ENCODE measurements around the gene TBC1D22B.

The TBC1D22B gene

GRCh38 chr6:37357860-37358259, 100.3 kb downstream of the TBC1D22B start:
- WGBS, 2 experiments (ENCODE audit: insufficient coverage in 2 of 2), result 86 to 100% methylated on average over 1 of the region's 2 CpGs
- no peak overlapping the region for H3K27ac ChIP-seq (ENCODE audit: low read depth, low read length, severe bottlenecking)

GRCh38 chr6:37359039-37359438, 101.5 kb downstream of the TBC1D22B start:
- Histone ChIP-seq H3K4me3 (ENCODE audit: extremely low read depth, insufficient read depth, low read length, poor library complexity, severe bottlenecking) (no peak overlapping the region), H3K27ac (ENCODE audit: low read depth, low read length, severe bottlenecking) (no peak overlapping the region), H3K4me1 (ENCODE audit: control insufficient read depth, insufficient read depth, low read length, poor library complexity, severe bottlenecking) (peaks cover 5% of the 10 kb centered on the region), H3K9me3 (ENCODE audit: control insufficient read depth, low read length) (no peaks in the 10 kb centered on the region), H3K36me3 (ENCODE audit: control insufficient read depth, insufficient read depth, low read length) (peaks cover 11% of the 10 kb centered on the region)
- WGBS, 2 experiments (ENCODE audit: insufficient coverage in 2 of 2), result 96 to 100% methylated on average over 2 to 3 of the region's 3 CpGs

More at GRCh38 chr6:37357860-37358259, 100.3 kb downstream of the TBC1D22B start:
- Histone ChIP-seq H3K36me3 (ENCODE audit: control insufficient read depth, insufficient read depth, low read length) (peaks cover 11% of the 10 kb centered on the region), H3K4me3 (ENCODE audit: extremely low read depth, insufficient read depth, low read length, poor library complexity, severe bottlenecking) (no peak overlapping the region), H3K4me1 (ENCODE audit: control insufficient read depth, insufficient read depth, low read length, poor library complexity, severe bottlenecking) (peaks cover 5% of the 10 kb centered on the region), H3K9me3 (ENCODE audit: control insufficient read depth, low read length) (no peaks in the 10 kb centered on the region)

GRCh38 chr6:37362101-37362828, 104.7 kb downstream of the TBC1D22B start:
- 100% methylated on average over 1 to 2 of the region's 2 CpGs for WGBS, 2 experiments (ENCODE audit: insufficient coverage in 2 of 2)
- no peak overlapping the region for H3K4me3 ChIP-seq (ENCODE audit: extremely low read depth, insufficient read depth, low read length, poor library complexity, severe bottlenecking)
- no peak overlapping the region for H3K27ac ChIP-seq (ENCODE audit: low read depth, low read length, severe bottlenecking)
- no peaks in the 10 kb centered on the region for H3K9me3 ChIP-seq (ENCODE audit: control insufficient read depth, low read length)
- H3K36me3 ChIP-seq (ENCODE audit: control insufficient read depth, insufficient read depth, low read length), result peaks cover 14% of the 10 kb centered on the region
- peaks cover 2% of the 10 kb centered on the region for H3K4me1 ChIP-seq (ENCODE audit: control insufficient read depth, insufficient read depth, low read length, poor library complexity, severe bottlenecking)

- WGBS, 2 experiments (ENCODE audit: insufficient coverage in 2 of 2), result 71 to 86% methylated on average over 1 of the region's 2 CpGs
- Histone ChIP-seq H3K36me3 (ENCODE audit: control insufficient read depth, insufficient read depth, low read length) (peaks cover 34% of the 10 kb centered on the region), H3K9me3 (ENCODE audit: control insufficient read depth, low read length) (no peaks in the 10 kb centered on the region), H3K4me3 (ENCODE audit: extremely low read depth, insufficient read depth, low read length, poor library complexity, severe bottlenecking) (no peak overlapping the region), H3K4me1 (ENCODE audit: control insufficient read depth, insufficient read depth, low read length, poor library complexity, severe bottlenecking) (peaks cover 7% of the 10 kb centered on the region), H3K27ac (ENCODE audit: low read depth, low read length, severe bottlenecking) (no peak overlapping the region)
These were observed 108.2 kb downstream of the TBC1D22B start for GRCh38 chr6:37365791-37366190.

- Histone ChIP-seq H3K27ac (ENCODE audit: low read depth, low read length, severe bottlenecking) (no peak overlapping the region), H3K9me3 (ENCODE audit: control insufficient read depth, low read length) (no peaks in the 10 kb centered on the region), H3K4me3 (ENCODE audit: extremely low read depth, insufficient read depth, low read length, poor library complexity, severe bottlenecking) (no peak overlapping the region), H3K36me3 (ENCODE audit: control insufficient read depth, insufficient read depth, low read length) (peaks cover 33% of the 10 kb centered on the region), H3K4me1 (ENCODE audit: control insufficient read depth, insufficient read depth, low read length, poor library complexity, severe bottlenecking) (peaks cover 7% of the 10 kb centered on the region)
- WGBS, 2 experiments (ENCODE audit: insufficient coverage in 2 of 2), result 90% methylated on average over 2 of the region's 3 CpGs; no CpG with 5 or more reads in 1 of the 2 experiments
These were observed 109.3 kb downstream of the TBC1D22B start for GRCh38 chr6:37366910-37367309.

GRCh38 chr6:37368961-37369320, 111.4 kb downstream of the TBC1D22B start:
- no peak overlapping the region for H3K4me3 ChIP-seq (ENCODE audit: extremely low read depth, insufficient read depth, low read length, poor library complexity, severe bottlenecking)
- H3K9me3 ChIP-seq (ENCODE audit: control insufficient read depth, low read length), result no peaks in the 10 kb centered on the region
- H3K4me1 ChIP-seq (ENCODE audit: control insufficient read depth, insufficient read depth, low read length, poor library complexity, severe bottlenecking), result peaks cover 7% of the 10 kb centered on the region
- peaks cover 38% of the 10 kb centered on the region for H3K36me3 ChIP-seq (ENCODE audit: control insufficient read depth, insufficient read depth, low read length)
- no peak overlapping the region for H3K27ac ChIP-seq (ENCODE audit: low read depth, low read length, severe bottlenecking)
- 100% methylated on average over 1 of the region's 1 CpG for WGBS, 2 experiments (ENCODE audit: insufficient coverage in 2 of 2)

- no peak overlapping the region for H3K4me3 ChIP-seq (ENCODE audit: extremely low read depth, insufficient read depth, low read length, poor library complexity, severe bottlenecking)
- WGBS, 2 experiments (ENCODE audit: insufficient coverage in 2 of 2), result 100% methylated on average over 1 of the region's 1 CpG; no CpG with 5 or more reads in 1 of the 2 experiments
- peaks cover 38% of the 10 kb centered on the region for H3K36me3 ChIP-seq (ENCODE audit: control insufficient read depth, insufficient read depth, low read length)
- no peaks in the 10 kb centered on the region for H3K9me3 ChIP-seq (ENCODE audit: control insufficient read depth, low read length)
- no peak overlapping the region for H3K27ac ChIP-seq (ENCODE audit: low read depth, low read length, severe bottlenecking)
- H3K4me1 ChIP-seq (ENCODE audit: control insufficient read depth, insufficient read depth, low read length, poor library complexity, severe bottlenecking), result peaks cover 7% of the 10 kb centered on the region
These were observed 112.0 kb downstream of the TBC1D22B start for GRCh38 chr6:37369321-37370201.

GRCh38 chr6:37371154-37372083, 113.8 kb downstream of the TBC1D22B start:
- Histone ChIP-seq H3K9me3 (ENCODE audit: control insufficient read depth, low read length) (no peaks in the 10 kb centered on the region), H3K4me3 (ENCODE audit: extremely low read depth, insufficient read depth, low read length, poor library complexity, severe bottlenecking) (no peak overlapping the region), H3K27ac (ENCODE audit: low read depth, low read length, severe bottlenecking) (no peak overlapping the region), H3K4me1 (ENCODE audit: control insufficient read depth, insufficient read depth, low read length, poor library complexity, severe bottlenecking) (peaks cover 7% of the 10 kb centered on the region), H3K36me3 (ENCODE audit: control insufficient read depth, insufficient read depth, low read length) (peaks cover 53% of the 10 kb centered on the region)
- 90 to 100% methylated on average over 2 to 3 of the region's 4 CpGs for WGBS, 2 experiments (ENCODE audit: insufficient coverage in 2 of 2)

- Histone ChIP-seq H3K4me3 (ENCODE audit: extremely low read depth, insufficient read depth, low read length, poor library complexity, severe bottlenecking) (no peak overlapping the region), H3K27ac (ENCODE audit: low read depth, low read length, severe bottlenecking) (no peak overlapping the region), H3K9me3 (ENCODE audit: control insufficient read depth, low read length) (no peaks in the 10 kb centered on the region), H3K36me3 (ENCODE audit: control insufficient read depth, insufficient read depth, low read length) (peaks cover 53% of the 10 kb centered on the region), H3K4me1 (ENCODE audit: control insufficient read depth, insufficient read depth, low read length, poor library complexity, severe bottlenecking) (peaks cover 7% of the 10 kb centered on the region)
- WGBS, 2 experiments (ENCODE audit: insufficient coverage in 2 of 2), result no CpG with 5 or more reads among the region's 1 CpG
These were observed 114.5 kb downstream of the TBC1D22B start for GRCh38 chr6:37372116-37372515.

- Histone ChIP-seq H3K4me1 (ENCODE audit: control insufficient read depth, insufficient read depth, low read length, poor library complexity, severe bottlenecking) (peaks cover 7% of the 10 kb centered on the region), H3K9me3 (ENCODE audit: control insufficient read depth, low read length) (no peaks in the 10 kb centered on the region), H3K36me3 (ENCODE audit: control insufficient read depth, insufficient read depth, low read length) (peaks cover 52% of the 10 kb centered on the region), H3K27ac (ENCODE audit: low read depth, low read length, severe bottlenecking) (no peak overlapping the region), H3K4me3 (ENCODE audit: extremely low read depth, insufficient read depth, low read length, poor library complexity, severe bottlenecking) (no peak overlapping the region)
- no CpG with 5 or more reads among the region's 1 CpG for WGBS, 2 experiments (ENCODE audit: insufficient coverage in 2 of 2)
These were observed 116.4 kb downstream of the TBC1D22B start for GRCh38 chr6:37373822-37374471.

Data from mesodermal cell (in vitro differentiated cells).